ENCODE measurements around the gene AHCYL1.

GRCh38 chr1:109971559-109971958 lies 13.0 kb upstream of the AHCYL1 start:
- TF ChIP-seq CTCF (conservative IDR thresholded peaks at IDR 0.05; ENCODE audit: low read depth, low read length) (no peak), EZH2 (IDR thresholded peaks at IDR 0.05; ENCODE audit: borderline replicate concordance, low read depth, low read length, poor library complexity, severe bottlenecking) (no peak)

Measured in A673 (cell line).